HG03565 (cell line): ENCODE measurements around the gene PRICKLE2.

ENCODE experiments used
- ATAC-seq: cut with Tn5 transposase; IDR thresholded peaks from one replicate; pipeline ENCODE4 v1.9.1; 2021; ENCODE audit warnings: mild to moderate bottlenecking, moderate library complexity; ENCODE audit not compliant: unreplicated experiment

Gene PRICKLE2

GRCh38 chr3:64080616-64081234, 144.5 kb downstream of the PRICKLE2 start:
- ATAC-seq = no peak

GRCh38 chr3:64079369-64080150, 145.7 kb downstream of the PRICKLE2 start:
- ATAC-seq = no peak

- no peak for ATAC-seq
Measured at GRCh38 chr3:64078966-64079365, 146.3 kb downstream of the PRICKLE2 start.

- no peak for ATAC-seq
Measured at GRCh38 chr3:64074895-64075679, 150.2 kb downstream of the PRICKLE2 start.

- ATAC-seq = no peak
Measured at GRCh38 chr3:64074060-64074459, 151.2 kb downstream of the PRICKLE2 start.

- no peak for ATAC-seq
Measured at GRCh38 chr3:64073158-64073761, 152.0 kb downstream of the PRICKLE2 start.

- ATAC-seq = no peak
Measured at GRCh38 chr3:64072126-64072525, 153.1 kb downstream of the PRICKLE2 start.

- no peak for ATAC-seq
Measured at GRCh38 chr3:64070704-64071103, 154.6 kb downstream of the PRICKLE2 start.

- no peak for ATAC-seq
Measured at GRCh38 chr3:64067506-64068346, 157.5 kb downstream of the PRICKLE2 start.

GRCh38 chr3:64064804-64065203, 160.5 kb downstream of the PRICKLE2 start:
- no peak for ATAC-seq

GRCh38 chr3:64063983-64064438, 161.3 kb downstream of the PRICKLE2 start:
- ATAC-seq = no peak

- no peak for ATAC-seq
Measured at GRCh38 chr3:64063207-64063982, 161.9 kb downstream of the PRICKLE2 start.

GRCh38 chr3:64061628-64062027, 163.6 kb downstream of the PRICKLE2 start:
- ATAC-seq = no peak

- no peak for ATAC-seq
Measured at GRCh38 chr3:64059484-64060175, 165.6 kb downstream of the PRICKLE2 start.

- ATAC-seq = no peak
Measured at GRCh38 chr3:64058566-64058965, 166.7 kb downstream of the PRICKLE2 start.

- no peak for ATAC-seq
Measured at GRCh38 chr3:64057231-64057630, 168.0 kb downstream of the PRICKLE2 start.

- no peak for ATAC-seq
Measured at GRCh38 chr3:64056606-64057180, 168.6 kb downstream of the PRICKLE2 start.

- ATAC-seq = no peak
Measured at GRCh38 chr3:64055076-64055475, 170.2 kb downstream of the PRICKLE2 start.

GRCh38 chr3:64054488-64054887, 170.8 kb downstream of the PRICKLE2 start:
- no peak for ATAC-seq
